ENCODE data around the gene ATP8A1. TPM values are rescaled to one million over a fixed set of nuclear protein-coding genes. Genes with fewer than 3 reads are reported as not detected.
"Not testable (repeated sequence)": the region's sequence is repeated elsewhere in the genome, so short reads cannot be mapped to it uniquely, and the experiment has no call there.

Gene ATP8A1
- total and polyA plus RNA-seq, 8 donors, result 21.5 to 60.9 (median 36.6) TPM

GRCh38 chr4:42655269-42655637 lies 1.7 kb downstream of the ATP8A1 start:
- Histone ChIP-seq H3K27ac (peak overlapping the region; percentile 48 to 72), H3K4me3 (peak overlapping the region in 1 of 2 donors; percentile 94), H3K4me1 (peaks cover 14 to 35% of the 10 kb centered on the region in 2 donors), H3K9me3 (no peaks in the 10 kb centered on the region), H3K27me3 (no peaks in the 10 kb centered on the region), H3K36me3 (no peaks in the 10 kb centered on the region)
- no peak for ATAC-seq
- TF ChIP-seq CTCF (IDR thresholded peaks at IDR 0.05), result no peak
- no peak for DNase-seq
- intact Hi-C loops (cut with DNase I), result no loop called here

- Histone ChIP-seq H3K27ac (peak overlapping the region; percentile 48 to 72), H3K4me1 (peaks cover 14 to 35% of the 10 kb centered on the region in 2 donors), H3K27me3 (no peaks in the 10 kb centered on the region), H3K9me3 (no peaks in the 10 kb centered on the region), H3K4me3 (peak overlapping the region in 1 of 2 donors; percentile 94), H3K36me3 (no peaks in the 10 kb centered on the region)
- ATAC-seq (peak; percentile 29), DNase-seq (peak in 1 of 4 donors; percentile 43)
- intact Hi-C loops (cut with DNase I), result no loop called here
- peak in 1 of 2 donors; percentile 25 for TF ChIP-seq CTCF (IDR thresholded peaks at IDR 0.05)
Observed at GRCh38 chr4:42654631-42655268, 2.2 kb downstream of the ATP8A1 start.

- Histone ChIP-seq H3K4me3 (peak overlapping the region in 1 of 2 donors; percentile 94), H3K4me1 (peaks cover 14 to 35% of the 10 kb centered on the region in 2 donors), H3K9me3 (no peaks in the 10 kb centered on the region), H3K27ac (peak overlapping the region; percentile 48 to 72), H3K27me3 (no peaks in the 10 kb centered on the region), H3K36me3 (no peaks in the 10 kb centered on the region)
- ATAC-seq, result no peak
- no peak for DNase-seq
- TF ChIP-seq CTCF (IDR thresholded peaks at IDR 0.05), result no peak
- intact Hi-C loops (cut with DNase I), result no loop called here
Observed at GRCh38 chr4:42653626-42654560, 3.0 kb downstream of the ATP8A1 start.

- H3K27me3 ChIP-seq; H3K36me3 ChIP-seq; H3K27ac ChIP-seq; DNase-seq; H3K9me3 ChIP-seq; H3K4me3 ChIP-seq; ATAC-seq; intact Hi-C loops (cut with DNase I): not testable (repeated sequence)
- peaks cover 14 to 31% of the 10 kb centered on the region in 2 donors for H3K4me1 ChIP-seq
Observed at GRCh38 chr4:42652529-42653231, 4.2 kb downstream of the ATP8A1 start.

GRCh38 chr4:42649870-42650269 lies 7.0 kb downstream of the ATP8A1 start:
- ATAC-seq, result no peak
- H3K9me3 ChIP-seq, result no peaks in the 10 kb centered on the region
- no peak for TF ChIP-seq CTCF (IDR thresholded peaks at IDR 0.05)
- intact Hi-C loops (cut with DNase I), result no loop called here
- no peaks in the 10 kb centered on the region for H3K27me3 ChIP-seq
- no peak overlapping the region for H3K27ac ChIP-seq
- DNase-seq, result no peak
- H3K4me1 ChIP-seq, result peaks cover 12 to 17% of the 10 kb centered on the region in 2 donors
- no peak overlapping the region for H3K4me3 ChIP-seq
- no peaks in the 10 kb centered on the region for H3K36me3 ChIP-seq
